Esophagus muscularis mucosa (tissue), 4 donors: ENCODE measurements around the gene ZNF280A.

Experiments
- EP300 ChIP-seq: sonication (generic); formaldehyde crosslinking; IDR thresholded peaks from one replicate; pipeline ENCODE4 v1.6.1; 2017; ENCODE audit warnings: antibody characterized with exemption
- POLR2AphosphoS5 ChIP-seq, 2 donors: sonication (generic); formaldehyde crosslinking; IDR thresholded peaks; one replicate each; pipeline ENCODE4 v1.6.1; 2017; ENCODE audit warnings: antibody characterized with exemption in 2 of 2
- TF ChIP-seq, protein P1 (sequence below), 3 experiments: fragments of 200-600 bp in 2 of 3; fragments of 450-650 bp in 1 of 3; sonication (generic) in 2 of 3; IDR thresholded peaks; one replicate each; pipeline ENCODE4 v1.5.1; 2017 to 2019; ENCODE audit warnings: antibody characterized with exemption in 3 of 3, mild to moderate bottlenecking in 2 of 3, moderate library complexity in 1 of 3

DNA sequence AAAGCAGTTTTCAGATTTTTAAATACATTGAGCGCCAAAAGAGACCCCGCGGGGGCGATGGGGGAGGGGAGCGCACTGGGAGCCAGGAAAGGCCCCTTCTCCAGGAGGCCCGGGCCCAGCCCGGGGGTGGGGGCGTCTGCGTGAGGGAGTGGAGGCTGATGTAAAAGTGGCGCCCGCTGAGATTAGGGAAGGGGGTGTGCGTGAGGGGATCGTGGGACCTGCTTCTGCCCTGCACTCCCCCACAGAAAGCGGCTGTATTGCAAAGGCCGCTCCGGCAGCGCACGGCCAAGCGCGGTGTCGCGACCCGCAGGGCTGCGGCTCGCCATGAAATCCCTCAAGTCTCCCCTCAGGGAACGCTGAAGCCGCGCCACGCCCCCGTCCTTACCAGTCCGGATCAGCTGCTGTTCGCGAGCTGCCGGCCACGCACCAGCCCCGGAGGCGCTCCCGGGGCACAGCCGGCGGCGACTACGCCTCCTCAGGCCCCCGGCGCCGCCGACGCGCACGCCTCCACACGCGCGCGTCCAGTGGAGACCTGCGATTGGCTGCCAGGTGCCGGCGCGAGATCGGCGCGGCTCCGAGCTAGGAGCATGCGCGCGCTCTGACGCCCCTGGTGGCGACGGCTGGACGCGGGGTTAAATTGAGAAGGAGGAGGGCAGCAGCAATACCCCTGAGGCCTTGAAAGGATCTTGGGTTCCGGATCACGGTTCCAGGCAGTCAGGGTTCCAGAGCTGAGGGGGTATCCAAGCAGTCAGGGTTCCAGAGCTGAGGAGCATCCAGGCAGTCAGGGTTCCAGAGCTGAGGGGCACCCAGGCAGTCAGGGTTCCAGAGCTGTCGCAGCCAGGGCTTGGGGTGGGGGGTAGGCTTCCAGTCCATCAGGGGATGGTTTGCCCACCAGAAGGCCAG, 11.5 kb downstream of the ZNF280A start, which contains the start of gene ZNF280B:
- TF ChIP-seq, protein P1, sequence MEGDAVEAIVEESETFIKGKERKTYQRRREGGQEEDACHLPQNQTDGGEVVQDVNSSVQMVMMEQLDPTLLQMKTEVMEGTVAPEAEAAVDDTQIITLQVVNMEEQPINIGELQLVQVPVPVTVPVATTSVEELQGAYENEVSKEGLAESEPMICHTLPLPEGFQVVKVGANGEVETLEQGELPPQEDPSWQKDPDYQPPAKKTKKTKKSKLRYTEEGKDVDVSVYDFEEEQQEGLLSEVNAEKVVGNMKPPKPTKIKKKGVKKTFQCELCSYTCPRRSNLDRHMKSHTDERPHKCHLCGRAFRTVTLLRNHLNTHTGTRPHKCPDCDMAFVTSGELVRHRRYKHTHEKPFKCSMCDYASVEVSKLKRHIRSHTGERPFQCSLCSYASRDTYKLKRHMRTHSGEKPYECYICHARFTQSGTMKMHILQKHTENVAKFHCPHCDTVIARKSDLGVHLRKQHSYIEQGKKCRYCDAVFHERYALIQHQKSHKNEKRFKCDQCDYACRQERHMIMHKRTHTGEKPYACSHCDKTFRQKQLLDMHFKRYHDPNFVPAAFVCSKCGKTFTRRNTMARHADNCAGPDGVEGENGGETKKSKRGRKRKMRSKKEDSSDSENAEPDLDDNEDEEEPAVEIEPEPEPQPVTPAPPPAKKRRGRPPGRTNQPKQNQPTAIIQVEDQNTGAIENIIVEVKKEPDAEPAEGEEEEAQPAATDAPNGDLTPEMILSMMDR (IDR thresholded peaks at IDR 0.05) = peak; percentile 36 to 45 (median 39)
- TF ChIP-seq POLR2AphosphoS5 (IDR thresholded peaks at IDR 0.05) = no peak
- no peak for TF ChIP-seq EP300
